ENCODE data around the gene MGST2.

MGST2 gene

DNA sequence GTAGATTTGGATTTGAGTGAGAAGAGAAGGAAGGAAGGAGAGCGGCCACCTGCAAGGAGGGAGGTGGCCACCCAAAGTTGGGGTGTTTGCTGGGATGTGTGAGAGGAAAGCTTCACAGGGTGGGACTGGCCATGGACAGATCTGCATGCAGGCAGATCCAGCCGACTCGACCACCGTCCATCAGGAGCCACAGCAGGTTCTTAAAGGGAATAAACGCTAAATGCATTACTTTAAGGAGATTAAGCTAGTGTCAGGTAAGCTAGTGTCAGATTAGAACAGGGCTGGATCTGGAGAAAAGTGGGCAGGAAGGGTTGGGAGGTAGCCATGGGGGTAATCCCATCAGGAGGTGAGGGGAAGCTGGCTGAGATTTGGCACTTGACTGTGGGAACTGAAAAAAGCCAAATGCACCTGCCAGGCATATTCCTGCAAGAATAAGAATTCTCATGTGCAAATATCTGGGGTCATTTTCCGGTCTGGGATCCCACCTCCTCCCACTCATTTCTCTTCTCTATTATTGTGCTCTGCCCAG, 79.6 kb downstream of the MGST2 start:
- no peak for DNase-seq

GRCh38 chr4:139746431-139747171, 81.0 kb downstream of the MGST2 start:
- DNase-seq: no peak

- no peak for DNase-seq
Measured at GRCh38 chr4:139749338-139749737, 83.7 kb downstream of the MGST2 start.

GRCh38 chr4:139749835-139750498, 84.3 kb downstream of the MGST2 start:
- DNase-seq: no peak

DNA sequence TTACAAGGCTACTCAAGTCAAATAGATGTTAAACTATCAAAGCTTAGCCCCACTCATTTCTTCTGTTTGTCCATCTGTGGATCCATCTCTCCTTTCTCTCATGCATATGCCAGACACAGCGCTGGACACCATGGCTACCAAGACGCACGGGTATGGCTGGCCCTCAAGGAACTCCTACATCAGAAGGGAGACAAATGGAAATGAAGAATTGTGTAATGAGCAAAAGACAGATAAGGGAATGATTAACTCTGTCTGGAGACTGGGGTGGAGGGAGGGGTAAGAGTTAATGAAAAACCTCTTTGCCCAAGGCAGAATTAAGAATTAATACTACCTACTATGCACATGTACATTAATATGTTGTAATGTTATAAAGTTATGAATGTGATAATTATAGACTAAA, 88.1 kb downstream of the MGST2 start:
- no peak for DNase-seq
